22Rv1 (cell line): ENCODE measurements around the gene ENPP6.

Source experiments
- ZFX ChIP-seq: fragments of 450-650 bp; IDR thresholded peaks from 2 replicates; pipeline ENCODE4 v1.6.1; 2017; ENCODE audit warnings: antibody characterized with exemption, borderline replicate concordance
- TF ChIP-seq, protein P1 (sequence below): fragments of 450-650 bp; IDR thresholded peaks from 2 replicates; pipeline ENCODE4 v1.5.1; 2017; ENCODE audit warnings: mild to moderate bottlenecking

- TF ChIP-seq, protein P1, sequence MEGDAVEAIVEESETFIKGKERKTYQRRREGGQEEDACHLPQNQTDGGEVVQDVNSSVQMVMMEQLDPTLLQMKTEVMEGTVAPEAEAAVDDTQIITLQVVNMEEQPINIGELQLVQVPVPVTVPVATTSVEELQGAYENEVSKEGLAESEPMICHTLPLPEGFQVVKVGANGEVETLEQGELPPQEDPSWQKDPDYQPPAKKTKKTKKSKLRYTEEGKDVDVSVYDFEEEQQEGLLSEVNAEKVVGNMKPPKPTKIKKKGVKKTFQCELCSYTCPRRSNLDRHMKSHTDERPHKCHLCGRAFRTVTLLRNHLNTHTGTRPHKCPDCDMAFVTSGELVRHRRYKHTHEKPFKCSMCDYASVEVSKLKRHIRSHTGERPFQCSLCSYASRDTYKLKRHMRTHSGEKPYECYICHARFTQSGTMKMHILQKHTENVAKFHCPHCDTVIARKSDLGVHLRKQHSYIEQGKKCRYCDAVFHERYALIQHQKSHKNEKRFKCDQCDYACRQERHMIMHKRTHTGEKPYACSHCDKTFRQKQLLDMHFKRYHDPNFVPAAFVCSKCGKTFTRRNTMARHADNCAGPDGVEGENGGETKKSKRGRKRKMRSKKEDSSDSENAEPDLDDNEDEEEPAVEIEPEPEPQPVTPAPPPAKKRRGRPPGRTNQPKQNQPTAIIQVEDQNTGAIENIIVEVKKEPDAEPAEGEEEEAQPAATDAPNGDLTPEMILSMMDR, result no peak
- no peak for TF ChIP-seq ZFX
These were observed 107.0 kb downstream of the ENPP6 start for GRCh38 chr4:184110452-184111224.
